ENCODE results near the gene ZKSCAN8.

DNA sequence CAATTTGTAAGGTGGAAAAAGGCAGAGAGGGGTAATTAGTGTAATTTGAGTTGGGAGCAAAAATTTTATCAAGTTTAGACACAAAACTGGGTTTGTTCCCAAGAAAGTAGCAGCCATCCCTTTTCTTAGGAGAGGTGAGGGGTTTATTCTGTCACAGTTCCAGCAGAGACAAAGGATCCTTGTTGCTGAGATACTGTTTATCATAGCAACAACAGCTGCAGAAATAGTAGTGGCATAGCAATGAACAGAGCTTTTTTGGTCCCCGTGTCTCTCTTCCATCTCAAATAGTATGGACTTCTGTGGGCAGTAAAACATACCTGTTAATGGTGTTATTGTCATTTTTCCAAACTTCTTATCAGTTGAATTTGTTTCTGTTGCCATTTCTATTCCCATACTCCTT lies 23.9 kb downstream of the ZKSCAN8 start:
- TF ChIP-seq CTCF (IDR thresholded peaks at IDR 0.05) (no peak), POLR2A (IDR thresholded peaks at IDR 0.05) (no peak)
